SK-N-SH (cell line): ENCODE data around the gene RGS14. TPM values are rescaled to one million over a fixed set of nuclear protein-coding genes. Genes with fewer than 3 reads are reported as not detected.

ENCODE experiments used
- CTCF ChIA-PET: fragments of 300-600, 350-600 bp; formaldehyde crosslinking; extraction: SDS; loops from one replicate; lab custom pipeline; 2021; lab: Yijun Ruan, JAX
- POLR2A ChIA-PET: fragments of 350-600 bp; sonication (Branson Sonifier 250); formaldehyde crosslinking; extraction: SDS; loops from one replicate; lab custom pipeline; 2020; ENCODE audit warnings: antibody characterized with exemption, inconsistent platforms; lab: Yijun Ruan, JAX
- DNase-seq: peaks from one replicate; pipeline ENCODE4 v3.0.0; 2012
- H2AFZ ChIP-seq: fragments of 200-600 bp; sonication (generic); 2 replicates; pipeline ENCODE4 v1.8.1; 2016; ENCODE audit warnings: antibody characterized with exemption, mild to moderate bottlenecking, low read depth
- H3F3A ChIP-seq: fragments of 200-600 bp; sonication (generic); replicated peaks from 2 replicates; pipeline ENCODE3; 2016; ENCODE audit warnings: antibody characterized with exemption, mild to moderate bottlenecking; ENCODE audit not compliant: insufficient read depth
- H3K27ac ChIP-seq, 2 experiments: fragments of 200-500 bp in 1 of 2; fragments of 200-600 bp in 1 of 2; sonication (Bioruptor generic) in 1 of 2; sonication (generic), shearing (Covaris generic) in 1 of 2; 2 replicates each; pipeline versions ENCODE4 v1.5.1 to v1.6.1; 2014 to 2016; ENCODE audit warnings: low read depth in 2 of 2, inconsistent platforms in 1 of 2, low read length in 1 of 2, mild to moderate bottlenecking in 1 of 2, mixed read lengths in 1 of 2
- H3K27me3 ChIP-seq: fragments of 200-600 bp; sonication (generic), shearing (Covaris generic); 2 replicates; pipeline ENCODE4 v1.6.1; 2016; ENCODE audit warnings: mixed run types; ENCODE audit not compliant: insufficient read depth
- H3K36me3 ChIP-seq, 2 experiments: fragments of 200-500 bp in 1 of 2; fragments of 200-600 bp in 1 of 2; sonication (Bioruptor generic) in 1 of 2; sonication (generic) in 1 of 2; replicated peaks in 1 of 2; 2 replicates each; pipeline versions ENCODE3 to v1.5.1; 2014 to 2016; ENCODE audit warnings: low read length in 1 of 2, mild to moderate bottlenecking in 1 of 2; ENCODE audit not compliant: insufficient read depth in 2 of 2, control insufficient read depth in 1 of 2
- H3K4me1 ChIP-seq, 2 experiments: fragments of 200-500 bp in 1 of 2; fragments of 200-600 bp in 1 of 2; sonication (Bioruptor generic) in 1 of 2; sonication (generic), shearing (Covaris generic) in 1 of 2; 2 replicates each; pipeline versions ENCODE4 v1.5.1 to v1.6.1; 2014 to 2016; ENCODE audit warnings: low read depth in 1 of 2, low read length in 1 of 2, mixed run types in 1 of 2; ENCODE audit not compliant: insufficient read depth in 2 of 2, control insufficient read depth in 1 of 2
- H3K4me2 ChIP-seq: fragments of 200-600 bp; sonication (generic), shearing (Covaris generic); 2 replicates; pipeline ENCODE4 v1.6.1; 2017; ENCODE audit warnings: mixed run types
- H3K4me3 ChIP-seq, 2 experiments: fragments of 200-500 bp in 1 of 2; fragments of 200-600 bp in 1 of 2; sonication (Bioruptor generic) in 1 of 2; sonication (generic), shearing (Covaris generic) in 1 of 2; 2 replicates each; pipeline versions ENCODE4 v1.5.1 to v1.8.1; 2014 to 2016; ENCODE audit warnings: low read depth in 2 of 2, inconsistent platforms in 1 of 2, low read length in 1 of 2, mild to moderate bottlenecking in 1 of 2, mixed read lengths in 1 of 2, moderate library complexity in 1 of 2
- H3K79me2 ChIP-seq: fragments of 200-600 bp; sonication (generic); 2 replicates; pipeline ENCODE4 v1.8.1; 2017; ENCODE audit warnings: mild to moderate bottlenecking; ENCODE audit not compliant: insufficient read depth
- H3K9ac ChIP-seq: fragments of 200-600 bp; sonication (generic); 2 replicates; pipeline ENCODE4 v1.6.1; 2017; ENCODE audit warnings: mixed run types
- H3K9me2 ChIP-seq: fragments of 200-600 bp; sonication (generic); 2 replicates; pipeline ENCODE4 v1.6.1; 2017; ENCODE audit warnings: mixed run types
- H3K9me3 ChIP-seq: fragments of 200-600 bp; sonication (generic); 2 replicates; pipeline ENCODE4 v1.6.1; 2017; ENCODE audit warnings: mixed run types, mild to moderate bottlenecking, moderate library complexity
- H4K20me1 ChIP-seq: fragments of 200-600 bp; sonication (generic); 2 replicates; pipeline ENCODE4 v1.6.1; 2017; ENCODE audit warnings: mild to moderate bottlenecking, mixed run types; ENCODE audit not compliant: insufficient read depth
- CHD2 ChIP-seq: fragments of 150-350 bp; IDR thresholded peaks from 2 replicates; pipeline ENCODE4 v1.6.1; 2018; ENCODE audit warnings: low read length; ENCODE audit not compliant: partially characterized antibody
- CTCF ChIP-seq: fragments of 200-600 bp; sonication (generic); IDR thresholded peaks from 2 replicates; pipeline ENCODE4 v1.6.1; 2017; ENCODE audit warnings: antibody characterized with exemption, mild to moderate bottlenecking, moderate library complexity
- ELF1 ChIP-seq: IDR thresholded peaks from 2 replicates; pipeline ENCODE4 v1.4.0; 2012
- EP300 ChIP-seq, 2 experiments: IDR thresholded peaks; 2 replicates each; pipeline versions ENCODE4 v1.4.0 to v1.6.1; 2012; ENCODE audit warnings: borderline replicate concordance in 1 of 2, low read depth in 1 of 2, low read length in 1 of 2
- JUND ChIP-seq: IDR thresholded peaks from 2 replicates; pipeline ENCODE4 v1.4.0; 2012
- MAX ChIP-seq: IDR thresholded peaks from 2 replicates; pipeline ENCODE4 v1.4.0; 2012; ENCODE audit warnings: low read depth
- MEF2A ChIP-seq: IDR thresholded peaks from 2 replicates; pipeline ENCODE4 v1.4.0; 2012; ENCODE audit warnings: low read depth, borderline replicate concordance
- NFIC ChIP-seq: IDR thresholded peaks from 2 replicates; pipeline ENCODE4 v1.4.0; 2012; ENCODE audit warnings: borderline replicate concordance
- NRF1 ChIP-seq: IDR thresholded peaks from 2 replicates; pipeline ENCODE4 v1.6.1; 2012; ENCODE audit warnings: low read depth, mild to moderate bottlenecking, low read length
- RAD21 ChIP-seq: IDR thresholded peaks from 2 replicates; pipeline ENCODE4 v1.6.1; 2012; ENCODE audit warnings: mild to moderate bottlenecking, low read length
- RFX5 ChIP-seq: IDR thresholded peaks from 2 replicates; pipeline ENCODE4 v1.6.1; 2012; ENCODE audit warnings: mild to moderate bottlenecking, improper control_type of control experiment, low read length
- RXRA ChIP-seq: IDR thresholded peaks from 2 replicates; pipeline ENCODE4 v1.4.0; 2012; ENCODE audit warnings: low read depth, mild to moderate bottlenecking, borderline replicate concordance
- SIN3A ChIP-seq: IDR thresholded peaks from 2 replicates; pipeline ENCODE4 v1.6.1; 2012; ENCODE audit warnings: low read depth, mild to moderate bottlenecking, low read length, moderate library complexity, borderline replicate concordance
- SMC3 ChIP-seq: IDR thresholded peaks from 2 replicates; pipeline ENCODE4 v1.6.1; 2012; ENCODE audit warnings: low read depth, low read length, improper control_type of control experiment
- TCF12 ChIP-seq: IDR thresholded peaks from 2 replicates; pipeline ENCODE4 v1.4.0; 2012
- TEAD4 ChIP-seq: IDR thresholded peaks from 2 replicates; pipeline ENCODE4 v1.4.0; 2012; ENCODE audit warnings: mild to moderate bottlenecking, borderline replicate concordance; ENCODE audit not compliant: insufficient read depth
- WGBS: methylation state at CpG from one replicate; pipeline ENCODE4 v1.1.6; 2017; ENCODE audit warnings: low lambda C conversion rate; 5-methylcytosine and 5-hydroxymethylcytosine counted together
- polyA plus RNA-seq, 3 experiments: library from polyadenylated mRNA; depleted of rRNA; stranded (reverse); fragments of >200 nt; gene quantifications; 2 replicates each; pipeline ENCODE4 v1.2.3, GENCODE V29; 2012
- TF ChIP-seq, protein P1 (sequence below): IDR thresholded peaks from 2 replicates; pipeline ENCODE4; 2012

The RGS14 gene
- polyA plus RNA-seq, 1 of the 3 experiments (the other 2 are of a cell fraction), result 26.5 TPM

- Histone ChIP-seq H4K20me1 (no peaks in the 10 kb centered on the region), H3K9ac (no peak overlapping the region), H3F3A (peaks cover 9% of the 10 kb centered on the region), H3K9me2 (no peaks in the 10 kb centered on the region), H3K27ac (no peak overlapping the region), H3K4me3 (no peak overlapping the region), H3K4me2 (no peak overlapping the region), H3K36me3 (peaks cover 0 to 7% of the 10 kb centered on the region in 2 experiments), H3K79me2 (peaks cover 7% of the 10 kb centered on the region; the same call in 1 of the 2 replicates), H2AFZ (no peak overlapping the region), H3K27me3 (no peaks in the 10 kb centered on the region), H3K9me3 (no peaks in the 10 kb centered on the region), H3K4me1 (peaks cover 0 to 13% of the 10 kb centered on the region in 2 experiments; a peak in 1 of 4 replicates)
- no peak for DNase-seq
- CTCF ChIA-PET, result interaction anchor here (1.6 to 4.0 kb wide), 4 partner anchors 33 to 186 kb away, joined by 4 to 18 read pairs (median 6); no protein-coding TSS in a partner anchor
- WGBS, result 92% methylated on average over 3 of the region's 3 CpGs
- POLR2A ChIA-PET, result no interaction called here
- TF ChIP-seq CHD2 (no peak), MEF2A (no peak), JUND (no peak), RAD21 (no peak), RFX5 (no peak), TCF12 (no peak), ELF1 (no peak), NFIC (no peak), EP300 (IDR thresholded peaks at IDR 0.05; ENCODE audit: borderline replicate concordance in 1 of 2, low read depth in 1 of 2, low read length in 1 of 2) (no peak), TEAD4 (no peak), MAX (no peak)
- TF ChIP-seq, protein P1, sequence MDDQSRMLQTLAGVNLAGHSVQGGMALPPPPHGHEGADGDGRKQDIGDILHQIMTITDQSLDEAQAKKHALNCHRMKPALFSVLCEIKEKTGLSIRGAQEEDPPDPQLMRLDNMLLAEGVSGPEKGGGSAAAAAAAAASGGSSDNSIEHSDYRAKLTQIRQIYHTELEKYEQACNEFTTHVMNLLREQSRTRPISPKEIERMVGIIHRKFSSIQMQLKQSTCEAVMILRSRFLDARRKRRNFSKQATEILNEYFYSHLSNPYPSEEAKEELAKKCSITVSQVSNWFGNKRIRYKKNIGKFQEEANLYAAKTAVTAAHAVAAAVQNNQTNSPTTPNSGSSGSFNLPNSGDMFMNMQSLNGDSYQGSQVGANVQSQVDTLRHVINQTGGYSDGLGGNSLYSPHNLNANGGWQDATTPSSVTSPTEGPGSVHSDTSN, result no peak
Measured at GRCh38 chr5:177316005-177316404, 41.7 kb upstream of the RGS14 start.

DNA sequence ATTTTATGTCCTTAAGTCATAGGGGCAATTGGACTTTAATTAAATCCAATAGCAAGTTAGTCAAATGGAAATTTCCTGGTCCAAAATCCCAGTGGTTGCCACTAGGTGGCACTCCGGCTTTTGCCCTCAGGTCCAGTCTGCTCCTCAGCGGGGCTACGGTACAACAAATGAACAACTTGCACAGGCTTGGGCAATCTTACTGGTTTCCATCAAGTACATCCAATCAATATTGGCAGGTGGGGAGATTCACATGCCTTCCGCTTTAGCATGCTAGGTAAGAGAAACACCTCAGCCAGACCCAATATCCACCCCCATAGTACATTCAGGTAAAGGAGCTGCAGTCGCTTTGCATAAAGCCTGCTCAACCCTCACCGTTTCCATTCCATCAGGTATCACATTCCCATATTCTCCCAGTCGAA lies 39.8 kb upstream of the RGS14 start:
- peaks cover 0 to 8% of the 10 kb centered on the region in 2 experiments for H3K36me3 ChIP-seq
- POLR2A ChIA-PET, result no interaction called here
- H3K9me2 ChIP-seq, result no peaks in the 10 kb centered on the region
- H3F3A ChIP-seq, result peaks cover 5% of the 10 kb centered on the region
- H4K20me1 ChIP-seq, result no peaks in the 10 kb centered on the region
- H2AFZ ChIP-seq, result no peak overlapping the region
- no peaks in the 10 kb centered on the region for H3K79me2 ChIP-seq
- peak; percentile 73 for DNase-seq
- H3K27ac ChIP-seq, result no peak overlapping the region
- H3K4me2 ChIP-seq, result no peak overlapping the region
- TF ChIP-seq CTCF (peak; percentile 88), NRF1 (no peak), SIN3A (no peak), RAD21 (peak; percentile 78), SMC3 (peak; percentile 51), RXRA (no peak)
- no peak overlapping the region for H3K9ac ChIP-seq
- CTCF ChIA-PET, result interaction anchor here (0.6 to 4.0 kb wide), 29 partner anchors 9 to 236 kb away, joined by 3 to 31 read pairs (median 4); no protein-coding TSS in a partner anchor
- no peaks in the 10 kb centered on the region for H3K27me3 ChIP-seq
- H3K4me3 ChIP-seq, result peak overlapping the region in 1 of 2 experiments; percentile 24; a peak in 1 of 4 replicates
- H3K9me3 ChIP-seq, result no peaks in the 10 kb centered on the region
- WGBS, result 43% methylated on average over 7 of the region's 7 CpGs
- H3K4me1 ChIP-seq, result peaks cover 0 to under 1% of the 10 kb centered on the region in 2 experiments; a peak in 1 of 4 replicates
